HEK293 (cell line): ENCODE results near the gene ZSCAN10.
A peak's percentile ranks its signal among the peaks of the same experiment; 100 is the strongest.

Source experiments
- ATF2 ChIP-seq: fragments of 450-650 bp; formaldehyde crosslinking; IDR thresholded peaks from 2 replicates; pipeline ENCODE4 v1.5.1; 2016; ENCODE audit warnings: missing biosample characterization, missing genetic modification characterization, low read depth
- GLI4 ChIP-seq: fragments of 450-650 bp; formaldehyde crosslinking; IDR thresholded peaks from 2 replicates; pipeline ENCODE4 v1.5.1; 2016; ENCODE audit warnings: missing biosample characterization, missing genetic modification characterization
- INSM2 ChIP-seq: fragments of 450-650 bp; formaldehyde crosslinking; IDR thresholded peaks from 2 replicates; pipeline ENCODE4 v1.5.1; 2016; ENCODE audit warnings: missing biosample characterization, missing genetic modification characterization
- KLF1 ChIP-seq: fragments of 450-650 bp; formaldehyde crosslinking; IDR thresholded peaks from 2 replicates; pipeline ENCODE4 v1.5.1; 2016; ENCODE audit warnings: missing biosample characterization, missing genetic modification characterization
- KLF9 ChIP-seq: fragments of 450-650 bp; formaldehyde crosslinking; IDR thresholded peaks from 2 replicates; pipeline ENCODE4 v1.5.1; 2016; ENCODE audit warnings: missing biosample characterization, missing genetic modification characterization, low read depth
- REPIN1 ChIP-seq: fragments of 450-650 bp; formaldehyde crosslinking; IDR thresholded peaks from 2 replicates; pipeline ENCODE4 v1.5.1; 2017; ENCODE audit warnings: missing biosample characterization, missing genetic modification characterization, low read depth
- REST ChIP-seq: fragments of 450-650 bp; formaldehyde crosslinking; IDR thresholded peaks from 2 replicates; pipeline ENCODE4 v1.5.1; 2016; ENCODE audit warnings: missing biosample characterization, missing genetic modification characterization
- WT1 ChIP-seq: fragments of 450-650 bp; formaldehyde crosslinking; IDR thresholded peaks from 2 replicates; pipeline ENCODE4 v1.5.1; 2016; ENCODE audit warnings: missing biosample characterization, missing genetic modification characterization
- ZBTB48 ChIP-seq: fragments of 450-650 bp; formaldehyde crosslinking; IDR thresholded peaks from 2 replicates; pipeline ENCODE4 v1.5.1; 2016; ENCODE audit warnings: missing biosample characterization, missing genetic modification characterization
- ZBTB6 ChIP-seq: fragments of 450-650 bp; formaldehyde crosslinking; IDR thresholded peaks from 2 replicates; pipeline ENCODE4 v1.5.1; 2017; ENCODE audit warnings: missing biosample characterization, missing genetic modification characterization
- ZFP37 ChIP-seq: fragments of 450-650 bp; formaldehyde crosslinking; IDR thresholded peaks from 2 replicates; pipeline ENCODE4 v1.5.1; 2016; ENCODE audit warnings: missing biosample characterization, missing genetic modification characterization
- ZNF148 ChIP-seq: fragments of 450-650 bp; formaldehyde crosslinking; IDR thresholded peaks from 2 replicates; pipeline ENCODE4 v1.5.0; 2017; ENCODE audit warnings: missing biosample characterization, missing genetic modification characterization, borderline replicate concordance
- ZNF202 ChIP-seq: fragments of 450-650 bp; formaldehyde crosslinking; IDR thresholded peaks from 2 replicates; pipeline ENCODE4 v1.5.1; 2016; ENCODE audit warnings: missing biosample characterization, missing genetic modification characterization, borderline replicate concordance
- ZNF335 ChIP-seq: fragments of 450-650 bp; formaldehyde crosslinking; conservative IDR thresholded peaks from 2 replicates; pipeline ENCODE4 v1.5.1; 2016; ENCODE audit warnings: missing biosample characterization, missing genetic modification characterization
- ZNF449 ChIP-seq: fragments of 450-650 bp; formaldehyde crosslinking; IDR thresholded peaks from 2 replicates; pipeline ENCODE4 v1.5.1; 2017; ENCODE audit warnings: missing biosample characterization, mild to moderate bottlenecking, missing genetic modification characterization, moderate library complexity
- ZNF558 ChIP-seq: fragments of 450-650 bp; formaldehyde crosslinking; IDR thresholded peaks from 2 replicates; pipeline ENCODE4 v1.5.1; 2016; ENCODE audit warnings: missing biosample characterization, missing genetic modification characterization
- ZNF561 ChIP-seq: fragments of 450-650 bp; IDR thresholded peaks from 2 replicates; pipeline ENCODE4 v1.5.1; 2018; ENCODE audit warnings: missing biosample characterization, missing genetic modification characterization, borderline replicate concordance
- ZNF600 ChIP-seq: fragments of 450-650 bp; formaldehyde crosslinking; IDR thresholded peaks from 2 replicates; pipeline ENCODE4 v1.5.1; 2016; ENCODE audit warnings: missing biosample characterization, missing genetic modification characterization
- ZNF658 ChIP-seq: fragments of 450-650 bp; formaldehyde crosslinking; IDR thresholded peaks from 2 replicates; pipeline ENCODE4; 2016; ENCODE audit warnings: missing biosample characterization, missing genetic modification characterization
- ZNF776 ChIP-seq: fragments of 450-650 bp; formaldehyde crosslinking; IDR thresholded peaks from 2 replicates; pipeline ENCODE4 v1.5.0; 2017; ENCODE audit warnings: missing biosample characterization, missing genetic modification characterization, borderline replicate concordance
- TF ChIP-seq, protein P1 (sequence below): fragments of 450-650 bp; formaldehyde crosslinking; IDR thresholded peaks from 2 replicates; pipeline ENCODE4 v1.5.1; 2016; ENCODE audit warnings: missing biosample characterization, missing genetic modification characterization, low read depth
- TF ChIP-seq, protein P2 (sequence below): fragments of 450-650 bp; formaldehyde crosslinking; IDR thresholded peaks from 2 replicates; pipeline ENCODE4 v1.5.1; 2016; ENCODE audit warnings: missing biosample characterization, missing genetic modification characterization

ZSCAN10 gene

DNA sequence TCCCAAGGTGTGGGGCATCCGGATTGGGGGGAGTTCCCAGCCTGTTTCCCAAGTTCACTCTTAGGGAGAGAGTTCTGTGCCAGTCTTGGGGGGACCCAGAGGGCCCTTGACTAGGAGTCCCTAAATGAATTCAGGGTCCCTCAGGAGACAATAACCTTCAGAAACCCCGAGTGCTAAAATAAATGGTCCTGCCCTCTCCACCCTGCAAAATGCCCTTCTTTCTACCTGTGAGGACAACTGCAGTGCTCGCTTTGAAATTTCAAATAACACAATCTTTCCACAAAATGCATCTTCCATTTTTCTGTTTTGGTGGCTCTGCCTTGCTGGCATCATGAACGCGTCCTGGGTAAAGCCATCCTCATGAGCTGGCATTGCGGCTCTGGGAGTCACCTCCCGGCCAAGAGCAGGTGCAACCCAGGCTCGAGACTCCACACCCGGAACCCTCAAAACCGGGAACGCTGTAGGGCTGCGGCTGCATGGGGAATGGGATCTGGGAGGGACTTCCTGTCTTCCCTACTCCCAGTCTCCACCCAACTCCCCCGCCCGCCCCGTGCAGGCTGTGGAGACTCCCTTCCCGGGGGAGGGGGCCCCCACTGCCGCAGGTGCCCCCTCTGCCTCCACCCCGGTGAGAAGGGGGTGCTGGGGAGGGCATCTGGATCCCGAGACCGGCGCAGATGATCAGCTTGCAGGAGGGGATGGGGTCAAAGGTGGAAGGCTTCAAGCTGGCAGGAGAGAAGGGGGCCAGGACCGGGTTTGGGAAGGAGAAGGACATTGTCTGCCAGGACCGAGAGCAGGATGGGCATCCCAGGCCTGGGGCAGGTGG lies 13.2 kb upstream of the ZSCAN10 start, which contains the start of gene ZNF205 (continued):
- TF ChIP-seq ZNF558 (tag by site-specific recombination): no peak
- TF ChIP-seq GLI4 (tag by site-specific recombination): peak; percentile 88; the same call in 1 of the 2 replicates
- TF ChIP-seq ZFP37 (tag by site-specific recombination): peak; percentile 86
- TF ChIP-seq, protein P1, sequence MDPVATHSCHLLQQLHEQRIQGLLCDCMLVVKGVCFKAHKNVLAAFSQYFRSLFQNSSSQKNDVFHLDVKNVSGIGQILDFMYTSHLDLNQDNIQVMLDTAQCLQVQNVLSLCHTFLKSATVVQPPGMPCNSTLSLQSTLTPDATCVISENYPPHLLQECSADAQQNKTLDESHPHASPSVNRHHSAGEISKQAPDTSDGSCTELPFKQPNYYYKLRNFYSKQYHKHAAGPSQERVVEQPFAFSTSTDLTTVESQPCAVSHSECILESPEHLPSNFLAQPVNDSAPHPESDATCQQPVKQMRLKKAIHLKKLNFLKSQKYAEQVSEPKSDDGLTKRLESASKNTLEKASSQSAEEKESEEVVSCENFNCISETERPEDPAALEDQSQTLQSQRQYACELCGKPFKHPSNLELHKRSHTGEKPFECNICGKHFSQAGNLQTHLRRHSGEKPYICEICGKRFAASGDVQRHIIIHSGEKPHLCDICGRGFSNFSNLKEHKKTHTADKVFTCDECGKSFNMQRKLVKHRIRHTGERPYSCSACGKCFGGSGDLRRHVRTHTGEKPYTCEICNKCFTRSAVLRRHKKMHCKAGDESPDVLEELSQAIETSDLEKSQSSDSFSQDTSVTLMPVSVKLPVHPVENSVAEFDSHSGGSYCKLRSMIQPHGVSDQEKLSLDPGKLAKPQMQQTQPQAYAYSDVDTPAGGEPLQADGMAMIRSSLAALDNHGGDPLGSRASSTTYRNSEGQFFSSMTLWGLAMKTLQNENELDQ (tag by site-specific recombination): no peak
- TF ChIP-seq REPIN1 (tag by site-specific recombination): no peak
- no peak for TF ChIP-seq ZNF148
- TF ChIP-seq, protein P2, sequence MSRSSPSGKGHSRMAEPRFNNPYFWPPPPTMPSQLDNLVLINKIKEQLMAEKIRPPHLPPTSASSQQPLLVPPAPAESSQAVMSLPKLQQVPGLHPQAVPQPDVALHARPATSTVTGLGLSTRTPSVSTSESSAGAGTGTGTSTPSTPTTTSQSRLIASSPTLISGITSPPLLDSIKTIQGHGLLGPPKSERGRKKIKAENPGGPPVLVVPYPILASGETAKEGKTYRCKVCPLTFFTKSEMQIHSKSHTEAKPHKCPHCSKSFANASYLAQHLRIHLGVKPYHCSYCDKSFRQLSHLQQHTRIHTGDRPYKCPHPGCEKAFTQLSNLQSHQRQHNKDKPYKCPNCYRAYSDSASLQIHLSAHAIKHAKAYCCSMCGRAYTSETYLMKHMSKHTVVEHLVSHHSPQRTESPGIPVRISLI: no peak
- peak; percentile 92 for TF ChIP-seq ZNF335 (tag by site-specific recombination)
- TF ChIP-seq ZNF202 (tag by site-specific recombination): no peak
- TF ChIP-seq ZNF658: no peak
- TF ChIP-seq ZNF776 (tag by site-specific recombination): no peak
- TF ChIP-seq WT1 (tag by site-specific recombination): peak; percentile 56
- TF ChIP-seq ZBTB6 (tag by site-specific recombination): peak; percentile 81; the same call in 1 of the 2 replicates
- peak; percentile 85 for TF ChIP-seq ZNF561 (tag by site-specific recombination)
- TF ChIP-seq KLF1: peak; percentile 62
- no peak for TF ChIP-seq ZNF449 (tag by site-specific recombination)
- no peak for TF ChIP-seq ZBTB48
- no peak; the same call in 1 of the 2 replicates for TF ChIP-seq REST (tag by site-specific recombination)
- TF ChIP-seq ZNF600 (tag by site-specific recombination): peak; percentile 93
- TF ChIP-seq KLF9: peak; percentile 33; the same call in 1 of the 2 replicates
- no peak for TF ChIP-seq ATF2
- TF ChIP-seq INSM2 (tag by site-specific recombination): peak; percentile 74; the same call in 1 of the 2 replicates
